BLaER1 treated with 17β-estradiol and CSF1 and Interleukin-3, amounts not matched to agents 10 nM and 100 nM (cell line): ENCODE measurements around the gene GABBR2.

Source experiments
- H3K27ac ChIP-seq, 11 experiments: shearing (Covaris generic); formaldehyde crosslinking; 2 replicates each; pipeline ENCODE4 v1.8.1; 2022
- H3K27me3 ChIP-seq, 11 experiments: shearing (Covaris generic); formaldehyde crosslinking; 2 replicates each; pipeline ENCODE4 v1.8.1; 2022
- H3K36me3 ChIP-seq, 11 experiments: shearing (Covaris generic); formaldehyde crosslinking; 2 replicates each; pipeline ENCODE4 v1.8.1; 2022
- H3K4me1 ChIP-seq, 10 experiments: shearing (Covaris generic); formaldehyde crosslinking; 2 replicates each; pipeline ENCODE4 v1.8.1; 2022
- H3K4me2 ChIP-seq, 11 experiments: shearing (Covaris generic); formaldehyde crosslinking; 2 replicates each; pipeline ENCODE4 v1.8.1; 2022
- H3K4me3 ChIP-seq, 10 experiments: shearing (Covaris generic); formaldehyde crosslinking; 2 replicates each; pipeline ENCODE4 v1.8.1; 2022
- H3K9ac ChIP-seq, 11 experiments: shearing (Covaris generic); formaldehyde crosslinking; 2 replicates each; pipeline ENCODE4 v1.8.1; 2022
- H3K9me3 ChIP-seq, 11 experiments: shearing (Covaris generic); formaldehyde crosslinking; replicated peaks in 1 of 11; 2 replicates each; pipeline ENCODE4 v1.8.1; 2022
- H4K20me1 ChIP-seq, 11 experiments: shearing (Covaris generic); formaldehyde crosslinking; 2 replicates each; pipeline ENCODE4 v1.8.1; 2022
- Cebpa-rat ChIP-seq, 11 experiments: shearing (Covaris generic); IDR thresholded peaks; 2 replicates each; pipeline ENCODE4 v1.8.1; 2022

The GABBR2 gene

DNA sequence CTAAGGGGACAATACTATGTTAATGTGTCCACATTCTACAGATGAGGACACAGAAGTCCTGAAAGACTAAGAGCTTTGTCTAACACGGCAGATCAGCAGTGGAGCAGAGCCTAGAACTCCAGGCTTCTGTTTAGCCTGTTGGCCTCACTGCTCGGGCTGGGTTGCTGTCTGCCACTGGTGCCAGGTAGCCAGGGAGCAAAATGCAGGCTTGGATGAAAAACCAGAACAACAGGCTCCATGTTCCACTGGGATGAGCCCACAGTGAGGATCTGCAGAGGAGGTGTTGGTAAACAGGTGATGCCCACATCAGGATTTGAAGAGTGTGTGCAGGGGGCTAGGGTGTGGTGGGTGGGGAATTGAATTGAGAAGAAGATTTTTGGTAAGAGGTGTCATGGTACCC lies 339.3 kb downstream of the GABBR2 start:
- H3K27me3 ChIP-seq: no peaks in the 10 kb centered on the region
- H3K36me3 ChIP-seq: no peaks in the 10 kb centered on the region
- H3K9ac ChIP-seq: no peak overlapping the region
- peaks cover 20 to 25% (median 21%) of the 10 kb centered on the region in 11 experiments for H3K9me3 ChIP-seq
- no peak overlapping the region for H3K27ac ChIP-seq
- no peak for TF ChIP-seq Cebpa-rat (IDR thresholded peaks at IDR 0.05)
- peaks cover 8 to 14% (median 13%) of the 10 kb centered on the region in 10 experiments for H3K4me1 ChIP-seq
- H4K20me1 ChIP-seq: no peaks in the 10 kb centered on the region
- no peak overlapping the region for H3K4me2 ChIP-seq
- no peak overlapping the region for H3K4me3 ChIP-seq

DNA sequence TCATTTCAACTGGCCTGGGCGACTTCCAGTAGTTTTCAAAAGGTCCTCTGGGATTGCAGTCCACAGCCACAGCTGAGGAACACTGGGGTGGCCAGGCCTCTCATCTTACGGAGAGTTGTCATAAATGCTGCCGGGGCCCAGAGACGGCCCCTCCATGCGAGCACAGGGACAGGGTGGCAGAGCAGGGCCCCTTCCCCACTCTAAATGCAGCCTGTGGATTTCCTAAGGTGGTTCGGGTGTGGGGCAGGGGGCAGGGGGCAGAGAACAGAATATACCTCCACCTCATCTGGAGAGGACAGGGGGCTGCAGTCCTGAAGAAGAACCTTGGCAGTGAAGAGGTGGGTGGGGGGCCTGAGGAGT lies 339.7 kb downstream of the GABBR2 start:
- H3K9ac ChIP-seq: no peak overlapping the region
- H3K4me1 ChIP-seq: peaks cover 3 to 10% (median 9%) of the 10 kb centered on the region in 10 experiments; a peak in 17 of 20 replicates
- peaks cover 20 to 25% (median 21%) of the 10 kb centered on the region in 11 experiments for H3K9me3 ChIP-seq
- H3K27ac ChIP-seq: no peak overlapping the region
- no peak for TF ChIP-seq Cebpa-rat (IDR thresholded peaks at IDR 0.05)
- H3K36me3 ChIP-seq: no peaks in the 10 kb centered on the region
- H3K4me3 ChIP-seq: no peak overlapping the region
- H3K4me2 ChIP-seq: no peak overlapping the region
- no peaks in the 10 kb centered on the region for H3K27me3 ChIP-seq
- H4K20me1 ChIP-seq: no peaks in the 10 kb centered on the region

DNA sequence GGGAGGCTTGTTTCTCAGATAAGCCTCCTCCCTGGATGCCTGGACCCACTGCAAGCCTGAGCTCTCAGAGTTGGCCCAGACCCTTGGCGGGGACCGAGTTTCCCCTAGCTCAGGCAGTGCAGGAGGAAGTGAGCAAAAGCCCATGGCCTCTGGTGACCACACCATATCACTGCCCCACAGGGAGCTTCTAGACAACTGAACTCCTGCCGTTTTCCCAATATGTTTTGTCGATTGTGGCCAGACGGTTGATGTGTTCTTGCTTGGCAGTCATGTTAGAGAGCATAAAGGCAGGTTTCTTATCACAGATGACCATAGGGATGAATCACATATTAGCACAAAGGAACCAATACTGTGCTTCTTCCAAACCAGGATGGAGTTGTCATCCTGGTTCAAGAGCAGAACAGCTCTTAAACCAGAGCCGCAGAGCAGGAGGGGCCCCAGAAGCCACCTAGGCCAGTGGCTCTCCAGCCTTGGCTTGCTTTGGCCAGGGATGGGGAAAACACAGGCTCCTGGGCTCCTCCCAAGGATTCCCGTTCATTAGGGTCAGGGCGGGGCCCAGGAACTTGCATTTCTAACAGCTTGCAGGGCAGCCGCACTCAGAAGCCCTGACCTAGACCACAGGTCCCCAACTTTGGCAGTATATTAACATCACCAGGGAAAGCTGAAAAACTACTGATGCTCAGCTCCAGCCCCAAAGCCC lies 340.2 kb downstream of the GABBR2 start:
- no peak overlapping the region for H3K4me2 ChIP-seq
- no peak overlapping the region for H3K27ac ChIP-seq
- no peaks in the 10 kb centered on the region for H4K20me1 ChIP-seq
- H3K27me3 ChIP-seq: no peaks in the 10 kb centered on the region
- H3K4me1 ChIP-seq: peaks cover 0 to 4% (median 3%) of the 10 kb centered on the region in 10 experiments; a peak in 9 of 20 replicates
- peaks cover 20 to 25% (median 21%) of the 10 kb centered on the region in 11 experiments for H3K9me3 ChIP-seq
- no peak overlapping the region for H3K4me3 ChIP-seq
- H3K36me3 ChIP-seq: no peaks in the 10 kb centered on the region
- TF ChIP-seq Cebpa-rat (IDR thresholded peaks at IDR 0.05): no peak
- H3K9ac ChIP-seq: no peak overlapping the region

DNA sequence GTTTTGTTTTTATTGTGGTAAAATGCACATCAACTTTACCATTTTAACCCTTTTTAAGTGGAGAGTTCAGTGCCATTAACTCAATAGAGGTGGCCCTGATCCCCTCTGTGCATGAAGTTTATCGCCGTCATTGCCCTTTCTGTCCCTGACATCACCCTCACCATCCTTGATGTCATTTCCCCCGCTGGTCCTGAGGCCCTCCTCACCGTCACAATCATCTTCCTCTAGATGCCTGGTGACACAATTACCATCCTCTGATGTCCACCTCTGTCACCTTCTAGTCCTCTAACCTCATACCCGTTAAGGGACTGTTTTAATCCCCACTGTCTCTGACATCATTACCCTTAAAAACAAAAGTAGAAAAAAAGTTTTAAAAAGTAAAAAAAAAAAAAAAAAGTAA lies 340.8 kb downstream of the GABBR2 start:
- Histone ChIP-seq H3K27me3 (no peaks in the 10 kb centered on the region), H3K4me2 (no peak overlapping the region), H3K9ac (no peak overlapping the region), H4K20me1 (no peaks in the 10 kb centered on the region), H3K36me3 (no peaks in the 10 kb centered on the region), H3K4me1 (no peaks in the 10 kb centered on the region), H3K4me3 (no peak overlapping the region), H3K27ac (no peak overlapping the region), H3K9me3 (peaks cover 20 to 25% (median 21%) of the 10 kb centered on the region in 11 experiments)
- no peak for TF ChIP-seq Cebpa-rat (IDR thresholded peaks at IDR 0.05)

DNA sequence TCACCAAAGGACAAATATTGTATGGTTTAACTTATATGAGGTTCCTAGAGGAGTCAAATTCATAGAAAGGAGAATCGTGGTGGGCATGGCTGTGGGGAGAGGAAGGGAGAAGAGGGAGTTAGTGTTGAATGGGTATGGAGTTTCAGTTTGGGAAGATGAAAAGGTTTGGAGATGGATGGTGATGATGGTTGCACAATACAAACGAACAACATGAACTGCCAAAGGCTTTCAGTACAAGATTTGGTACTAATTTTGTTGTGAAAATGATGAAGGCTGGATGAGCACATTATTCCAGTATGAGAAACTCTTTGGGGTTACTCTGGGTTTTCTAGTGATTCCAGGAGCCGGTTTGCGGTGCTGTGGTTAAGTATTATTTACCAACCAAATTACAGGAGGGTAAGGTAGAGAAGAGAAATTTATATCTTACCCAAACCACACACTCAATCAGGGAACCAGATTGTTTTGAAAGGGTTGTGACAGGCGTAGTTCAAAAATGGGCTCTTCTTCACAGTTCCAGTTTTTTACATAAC lies 341.3 kb downstream of the GABBR2 start:
- Histone ChIP-seq H3K27ac (no peak overlapping the region), H3K4me2 (no peak overlapping the region), H3K9ac (no peak overlapping the region), H3K4me3 (no peak overlapping the region), H3K9me3 (peaks cover 20 to 25% (median 21%) of the 10 kb centered on the region in 11 experiments), H3K36me3 (no peaks in the 10 kb centered on the region), H4K20me1 (no peaks in the 10 kb centered on the region), H3K27me3 (no peaks in the 10 kb centered on the region), H3K4me1 (no peaks in the 10 kb centered on the region)
- peak in 1 of 11 experiments; percentile 57; a peak in 2 of 22 replicates for TF ChIP-seq Cebpa-rat (IDR thresholded peaks at IDR 0.05)

DNA sequence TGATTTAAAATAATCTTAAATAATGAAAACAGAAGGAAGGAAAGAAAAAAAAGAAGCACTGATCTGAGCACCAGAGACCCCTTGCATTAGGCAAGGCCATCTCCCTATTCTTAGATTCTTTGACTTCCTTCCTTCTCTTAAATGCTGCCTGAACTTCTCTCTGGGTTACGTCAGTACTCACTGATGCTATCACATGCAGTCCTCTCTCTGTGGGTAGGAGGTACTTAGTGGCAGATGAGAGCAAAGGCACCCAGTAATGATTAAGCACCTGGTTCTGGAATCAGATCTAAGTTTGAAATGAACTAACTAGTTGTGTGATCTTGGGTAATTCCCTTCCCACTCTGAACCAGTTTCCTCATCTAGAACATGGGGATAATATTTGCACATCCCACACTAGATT lies 343.0 kb downstream of the GABBR2 start:
- Histone ChIP-seq H3K4me2 (no peak overlapping the region), H3K4me1 (no peaks in the 10 kb centered on the region), H3K9ac (no peak overlapping the region), H3K27me3 (no peaks in the 10 kb centered on the region), H3K9me3 (peaks cover 20 to 25% (median 21%) of the 10 kb centered on the region in 11 experiments), H4K20me1 (no peaks in the 10 kb centered on the region), H3K4me3 (no peak overlapping the region), H3K36me3 (no peaks in the 10 kb centered on the region), H3K27ac (no peak overlapping the region)
- TF ChIP-seq Cebpa-rat (IDR thresholded peaks at IDR 0.05): no peak

DNA sequence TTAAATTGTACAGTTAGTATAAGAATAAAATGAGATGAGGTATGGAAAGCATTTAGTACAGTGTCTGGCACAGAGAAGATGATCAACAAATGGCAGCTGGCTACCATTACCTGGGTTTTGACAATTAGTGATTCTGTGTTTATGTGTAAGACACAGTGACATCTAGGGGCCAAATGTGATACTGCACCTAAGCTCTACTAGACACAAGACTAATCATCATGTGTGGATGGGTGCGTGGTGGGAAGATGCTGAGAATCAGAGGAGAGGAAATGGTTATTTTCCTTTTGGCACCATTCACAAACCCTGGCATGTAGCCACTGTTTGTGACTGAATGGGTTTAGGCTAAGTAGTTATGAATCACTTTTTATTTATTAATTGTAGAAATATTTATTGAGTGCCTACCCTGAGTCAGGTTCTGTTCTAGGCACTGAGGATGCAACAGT lies 343.5 kb downstream of the GABBR2 start:
- no peak overlapping the region for H3K9ac ChIP-seq
- no peak overlapping the region for H3K4me3 ChIP-seq
- no peaks in the 10 kb centered on the region for H3K4me1 ChIP-seq
- H3K27ac ChIP-seq: no peak overlapping the region
- H3K9me3 ChIP-seq: peaks cover 20 to 25% (median 21%) of the 10 kb centered on the region in 11 experiments
- H3K4me2 ChIP-seq: no peak overlapping the region
- no peaks in the 10 kb centered on the region for H3K27me3 ChIP-seq
- no peak for TF ChIP-seq Cebpa-rat (IDR thresholded peaks at IDR 0.05)
- H4K20me1 ChIP-seq: no peaks in the 10 kb centered on the region
- no peaks in the 10 kb centered on the region for H3K36me3 ChIP-seq

DNA sequence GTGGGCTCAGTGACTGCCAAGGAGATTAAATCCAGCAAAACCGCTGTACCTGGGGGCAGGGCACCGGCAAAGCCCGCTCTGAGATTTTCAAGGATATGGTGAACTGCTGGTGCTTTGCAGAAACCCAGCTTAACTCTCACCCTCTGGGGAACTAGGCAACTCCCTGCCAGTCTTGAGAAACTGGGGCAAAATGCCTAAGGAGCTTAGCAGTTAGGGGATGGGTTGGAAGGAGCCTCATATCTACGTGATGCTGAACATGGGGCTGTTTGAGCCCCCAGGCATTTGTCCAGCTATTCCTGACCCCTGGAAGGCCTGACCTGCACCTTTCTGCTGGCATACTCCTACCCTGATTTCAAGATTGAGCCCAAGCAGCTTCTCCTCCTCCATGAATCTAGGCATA lies 344.6 kb downstream of the GABBR2 start:
- TF ChIP-seq Cebpa-rat (IDR thresholded peaks at IDR 0.05): no peak
- no peaks in the 10 kb centered on the region for H3K4me1 ChIP-seq
- no peaks in the 10 kb centered on the region for H3K27me3 ChIP-seq
- H3K9me3 ChIP-seq: peaks cover 20 to 25% (median 21%) of the 10 kb centered on the region in 11 experiments
- no peaks in the 10 kb centered on the region for H4K20me1 ChIP-seq
- no peak overlapping the region for H3K4me2 ChIP-seq
- H3K9ac ChIP-seq: no peak overlapping the region
- no peak overlapping the region for H3K27ac ChIP-seq
- no peak overlapping the region for H3K4me3 ChIP-seq
- H3K36me3 ChIP-seq: no peaks in the 10 kb centered on the region

DNA sequence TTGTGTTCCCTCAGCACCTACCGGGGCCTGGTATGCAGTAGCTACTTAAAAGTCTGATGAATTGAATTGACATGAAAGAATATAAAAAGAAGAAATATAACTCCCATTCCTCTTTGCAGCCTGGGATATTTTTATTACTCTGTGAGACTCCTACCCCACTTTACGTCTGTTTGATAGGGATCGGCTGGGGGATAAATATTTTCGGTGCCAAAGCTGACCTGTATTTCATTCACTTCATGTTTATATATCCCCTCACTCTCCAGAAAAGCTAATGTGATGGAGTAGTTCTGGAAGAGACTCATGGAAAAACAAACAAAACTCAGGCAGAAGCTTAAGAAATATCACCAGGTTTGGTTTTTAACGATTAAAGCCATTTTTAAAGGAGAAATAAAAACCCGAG lies 345.1 kb downstream of the GABBR2 start:
- H3K4me2 ChIP-seq: no peak overlapping the region
- H3K4me3 ChIP-seq: no peak overlapping the region
- no peak overlapping the region for H3K9ac ChIP-seq
- H3K4me1 ChIP-seq: no peaks in the 10 kb centered on the region
- TF ChIP-seq Cebpa-rat (IDR thresholded peaks at IDR 0.05): no peak
- H4K20me1 ChIP-seq: no peaks in the 10 kb centered on the region
- H3K9me3 ChIP-seq: peaks cover 20 to 25% (median 21%) of the 10 kb centered on the region in 11 experiments
- no peaks in the 10 kb centered on the region for H3K36me3 ChIP-seq
- H3K27ac ChIP-seq: no peak overlapping the region
- H3K27me3 ChIP-seq: no peaks in the 10 kb centered on the region
